Hematopoietic multipotent progenitor cell treated with erythropoietin and hydrocortisone succinate and interleukin-3 and kit ligand, for 8 days (in vitro differentiated cells): ENCODE results near the gene SNRNP35.
"Not testable (repeated sequence)": the region's sequence is repeated elsewhere in the genome, so short reads cannot be mapped to it uniquely, and the experiment has no call there.

Experiments
- DNase-seq: peaks from one replicate; pipeline ENCODE4 v3.0.0-alpha.2; 2015

The SNRNP35 gene

GRCh38 chr12:123491056-123491455, 33.1 kb downstream of the SNRNP35 start:
- no peak for DNase-seq

- DNase-seq, result no peak
Observed at GRCh38 chr12:123491481-123491880, 33.5 kb downstream of the SNRNP35 start.

- not testable (repeated sequence) for DNase-seq
Observed at GRCh38 chr12:123492339-123493039, 34.5 kb downstream of the SNRNP35 start.

GRCh38 chr12:123494124-123494851, 36.3 kb downstream of the SNRNP35 start:
- no peak for DNase-seq

GRCh38 chr12:123497065-123497464, 39.1 kb downstream of the SNRNP35 start:
- no peak for DNase-seq

GRCh38 chr12:123498126-123498825, 40.3 kb downstream of the SNRNP35 start:
- DNase-seq, result no peak

GRCh38 chr12:123499332-123499731, 41.4 kb downstream of the SNRNP35 start:
- no peak for DNase-seq

- DNase-seq, result no peak
Observed at GRCh38 chr12:123502163-123502704, 44.3 kb downstream of the SNRNP35 start.

GRCh38 chr12:123506059-123506842, 48.3 kb downstream of the SNRNP35 start:
- no peak for DNase-seq

- no peak for DNase-seq
Observed at GRCh38 chr12:123506843-123507236, 48.9 kb downstream of the SNRNP35 start.

- DNase-seq, result no peak
Observed at GRCh38 chr12:123512838-123513665, 55.1 kb downstream of the SNRNP35 start.

GRCh38 chr12:123513805-123514204, 55.9 kb downstream of the SNRNP35 start:
- no peak for DNase-seq

- not testable (repeated sequence) for DNase-seq
Observed at GRCh38 chr12:123514582-123515221, 56.8 kb downstream of the SNRNP35 start.

GRCh38 chr12:123516216-123516780, 58.4 kb downstream of the SNRNP35 start:
- no peak for DNase-seq
